GM12875 (cell line): Measurements from ENCODE around the gene UPP2.

Source experiments
- H3K4me3 ChIP-seq: one replicate; pipeline ENCODE4 v1.5.1; 2011; ENCODE audit warnings: low read depth, low read length, control low read depth
- CTCF ChIP-seq: IDR thresholded peaks from 2 replicates; pipeline ENCODE4 v1.5.1; 2011; ENCODE audit warnings: low read depth, mild to moderate bottlenecking, control low read depth, inconsistent platforms, low read length, moderate library complexity, borderline replicate concordance; ENCODE audit not compliant: insufficient read depth

Gene UPP2

GRCh38 chr2:158120102-158120501, 18.4 kb downstream of the UPP2 start:
- TF ChIP-seq CTCF, result no peak

GRCh38 chr2:158120664-158121641, 19.3 kb downstream of the UPP2 start:
- TF ChIP-seq CTCF, result no peak
- no peak overlapping the region for H3K4me3 ChIP-seq

More at GRCh38 chr2:158120102-158120501, 18.4 kb downstream of the UPP2 start:
- H3K4me3 ChIP-seq, result no peak overlapping the region

- no peak for TF ChIP-seq CTCF
Observed at GRCh38 chr2:158124896-158125295, 23.2 kb downstream of the UPP2 start.

GRCh38 chr2:158125756-158126498, 24.3 kb downstream of the UPP2 start:
- H3K4me3 ChIP-seq, result no peak overlapping the region
- TF ChIP-seq CTCF, result no peak

More at GRCh38 chr2:158124896-158125295, 23.2 kb downstream of the UPP2 start:
- H3K4me3 ChIP-seq, result no peak overlapping the region

GRCh38 chr2:158127380-158127804, 25.7 kb downstream of the UPP2 start:
- no peak overlapping the region for H3K4me3 ChIP-seq
- TF ChIP-seq CTCF, result no peak

- TF ChIP-seq CTCF, result no peak
- no peak overlapping the region for H3K4me3 ChIP-seq
Observed at GRCh38 chr2:158128168-158128973, 26.7 kb downstream of the UPP2 start.
